B cell (primary cell): ENCODE data around the gene TBX3. TPM values are rescaled to one million over a fixed set of nuclear protein-coding genes. Genes with fewer than 3 reads are reported as not detected.

Experiments used
- ATAC-seq: fragments of 200-7000 bp; cut with Tn5 transposase; one replicate; pipeline ENCODE4 v1.10.0; 2021; ENCODE audit warnings: low read depth, mild to moderate bottlenecking, moderate number of reproducible peaks, moderate library complexity
- CTCF ChIA-PET: fragments of 350-600 bp; sonication (Branson Sonifier 250); formaldehyde crosslinking; loops from one replicate; lab custom pipeline; 2021; ENCODE audit warnings: antibody characterized with exemption, inconsistent platforms; lab: Charles Lee
- POLR2A ChIA-PET: fragments of 350-600 bp; sonication (Branson Sonifier 250); formaldehyde crosslinking; loops from one replicate; lab custom pipeline; 2021; ENCODE audit warnings: antibody characterized with exemption; lab: Charles Lee
- DNase-seq: peaks from one replicate; pipeline ENCODE4 v3.0.0; 2013
- H2AFZ ChIP-seq: 2 replicates; pipeline ENCODE4 v1.6.1; 2012; ENCODE audit warnings: mild to moderate bottlenecking, low read depth, low read length; ENCODE audit not compliant: insufficient read depth, poor library complexity, severe bottlenecking
- H3K27ac ChIP-seq, 2 donors: 1 replicate in 1 of 2; 2 replicates in 1 of 2; pipeline ENCODE4 v1.5.1; 2012 to 2013; ENCODE audit warnings: low read length in 2 of 2, mild to moderate bottlenecking in 2 of 2, moderate library complexity in 1 of 2
- H3K27me3 ChIP-seq, 4 experiments: fragments of 200-600 bp in 1 of 4; sonication (generic) in 1 of 4; replicated peaks in 1 of 4; 1 replicate in 2 of 4; 2 replicates in 2 of 4; pipeline versions ENCODE4 v1.6.1 to v1.7.0; 2013 to 2016; ENCODE audit warnings: low read length in 3 of 4, mild to moderate bottlenecking in 2 of 4, mixed read lengths in 1 of 4, moderate library complexity in 1 of 4; ENCODE audit not compliant: insufficient read depth in 4 of 4, control insufficient read depth in 3 of 4; ENCODE audit errors: control extremely low read depth in 1 of 4
- H3K36me3 ChIP-seq, 2 experiments: replicated peaks in 1 of 2; 1 replicate in 1 of 2; 2 replicates in 1 of 2; pipeline versions ENCODE4 v1.6.1 to v1.7.1; 2013; ENCODE audit warnings: low read length in 1 of 2; ENCODE audit not compliant: insufficient read depth in 2 of 2, control insufficient read depth in 1 of 2; ENCODE audit errors: control extremely low read depth in 1 of 2, extremely low read depth in 1 of 2
- H3K4me1 ChIP-seq, 2 donors: fragments of 200-600 bp in 1 of 2; sonication (generic) in 1 of 2; 1 replicate in 1 of 2; 2 replicates in 1 of 2; pipeline versions ENCODE4 v1.5.1 to v1.6.1; 2013 to 2017; ENCODE audit warnings: low read length in 2 of 2; ENCODE audit not compliant: control insufficient read depth in 2 of 2, insufficient read depth in 2 of 2
- H3K4me2 ChIP-seq: replicated peaks from 2 replicates; pipeline ENCODE3; 2012; ENCODE audit warnings: mild to moderate bottlenecking, low read depth, low read length; ENCODE audit not compliant: poor library complexity, severe bottlenecking
- H3K4me3 ChIP-seq, 5 experiments: fragments of 200-600 bp in 1 of 5; sonication (generic) in 1 of 5; 1 replicate in 3 of 5; 2 replicates in 2 of 5; pipeline versions ENCODE4 v1.5.1 to v1.7.0; 2011 to 2016; ENCODE audit warnings: low read length in 4 of 5, mild to moderate bottlenecking in 4 of 5, low read depth in 2 of 5, control low read depth in 1 of 5, moderate library complexity in 1 of 5; ENCODE audit not compliant: insufficient read depth in 1 of 5; ENCODE audit errors: control extremely low read depth in 1 of 5, extremely low read depth in 1 of 5
- H3K79me2 ChIP-seq: fragments of 200-600 bp; sonication (generic); one replicate; pipeline ENCODE4 v1.6.0; 2016; ENCODE audit warnings: low read length; ENCODE audit not compliant: control insufficient read depth, insufficient read depth
- H3K9ac ChIP-seq: fragments of 200-600 bp; sonication (generic); 2 replicates; pipeline ENCODE4 v1.6.1; 2017; ENCODE audit warnings: mild to moderate bottlenecking, low read length, moderate library complexity
- H3K9me3 ChIP-seq, 3 donors: one replicate each; pipeline versions ENCODE4 v1.6.1 to v1.7.1; 2013; ENCODE audit warnings: low read length in 2 of 3; ENCODE audit not compliant: control insufficient read depth in 2 of 3, insufficient read depth in 1 of 3; ENCODE audit errors: control extremely low read depth in 1 of 3
- H4K20me1 ChIP-seq: 2 replicates; pipeline ENCODE4 v1.6.0; 2012; ENCODE audit warnings: mild to moderate bottlenecking, low read length; ENCODE audit not compliant: insufficient read depth, control insufficient read depth, poor library complexity, severe bottlenecking
- H3K27ac Mint-ChIP-seq: one replicate; pipeline ENCODE4 v1.8.0; 2021; ENCODE audit warnings: mixed read lengths
- H3K27me3 Mint-ChIP-seq: one replicate; pipeline ENCODE4 v1.8.0; 2021; ENCODE audit warnings: mixed read lengths
- H3K4me1 Mint-ChIP-seq: one replicate; pipeline ENCODE4 v1.8.0; 2021; ENCODE audit warnings: mixed read lengths
- H3K4me3 Mint-ChIP-seq: one replicate; pipeline ENCODE4 v1.8.0; 2021; ENCODE audit warnings: mixed read lengths
- H3K9me3 Mint-ChIP-seq: one replicate; pipeline ENCODE4 v1.8.0; 2022; ENCODE audit warnings: mixed read lengths; ENCODE audit not compliant: insufficient read depth
- EZH2 ChIP-seq: IDR thresholded peaks from 2 replicates; pipeline ENCODE4 v1.6.1; 2012; ENCODE audit warnings: borderline replicate concordance, low read depth, mild to moderate bottlenecking, moderate library complexity, low read length; ENCODE audit not compliant: insufficient read depth, poor library complexity, severe bottlenecking
- WGBS: methylation state at CpG from one replicate; pipeline ENCODE4 v1.1.5; 2013; ENCODE audit warnings: missing lambda C conversion rate; ENCODE audit not compliant: insufficient coverage; 5-methylcytosine and 5-hydroxymethylcytosine counted together
- intact Hi-C: fragments of 100-400 bp; cut with micrococcal nuclease; formaldehyde crosslinking; loops from one replicate; pipeline ENCODE4 v1.10.0; 2022
- polyA plus RNA-seq: library from polyadenylated mRNA; depleted of rRNA; stranded (reverse); fragments of >200 nt; gene quantifications from 2 replicates; pipeline ENCODE4 v1.2.3, GENCODE V29; 2012
- total RNA-seq, 2 donors: library from RNA; stranded (reverse); fragments of 120-200 nt in 1 of 2; gene quantifications; 1 replicate in 1 of 2; 2 replicates in 1 of 2; pipeline versions ENCODE4 v1.2.3 to v1.2.4, GENCODE V29; 2013 to 2022
- TF ChIP-seq, protein P1 (sequence below): fragments of 200-600 bp; IDR thresholded peaks from one replicate; pipeline ENCODE4 v1.8.0; 2022; ENCODE audit warnings: antibody characterized with exemption, mild to moderate bottlenecking

Gene TBX3
- total and polyA plus RNA-seq, 2 donors (not counting 1 experiment from before 2014, with no cell fraction given), result not detected

DNA sequence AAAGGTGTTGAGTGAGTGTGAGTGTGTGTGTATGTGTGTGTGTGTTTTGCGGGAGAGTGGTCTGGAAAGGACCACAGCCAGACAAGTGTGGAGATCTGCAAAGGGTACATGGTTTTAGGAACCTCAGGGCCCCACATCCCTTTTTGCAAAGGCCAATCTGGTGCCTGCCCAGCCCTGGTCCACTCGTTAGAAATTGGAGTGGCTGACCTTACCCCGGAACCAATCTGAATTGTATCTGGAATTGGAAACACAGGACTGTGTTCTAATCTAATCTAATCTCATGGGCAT, 11.3 kb upstream of the TBX3 start:
- Mint-ChIP-seq H3K9me3 (no peaks in the 10 kb centered on the region), H3K4me3 (no peak overlapping the region), H3K27ac (no peak overlapping the region), H3K4me1 (peaks cover 2% of the 10 kb centered on the region), H3K27me3 (peaks cover 77% of the 10 kb centered on the region)
- DNase-seq (no peak), ATAC-seq (no peak)
- no peaks in the 10 kb centered on the region for H3K36me3 ChIP-seq
- no peaks in the 10 kb centered on the region for H4K20me1 ChIP-seq
- H3K79me2 ChIP-seq, result no peaks in the 10 kb centered on the region
- WGBS, result 19% methylated on average over 2 of the region's 3 CpGs
- H2AFZ ChIP-seq, result no peak overlapping the region
- peaks cover 0 to under 1% of the 10 kb centered on the region in 2 donors for H3K4me1 ChIP-seq
- H3K9me3 ChIP-seq, result peaks cover 0 to 32% (median 0%) of the 10 kb centered on the region in 3 donors
- intact Hi-C loops, result no loop called here
- H3K4me2 ChIP-seq, result no peak overlapping the region
- POLR2A ChIA-PET, result no interaction called here
- H3K27ac ChIP-seq, result no peak overlapping the region
- TF ChIP-seq EZH2, result no peak
- TF ChIP-seq, protein P1, sequence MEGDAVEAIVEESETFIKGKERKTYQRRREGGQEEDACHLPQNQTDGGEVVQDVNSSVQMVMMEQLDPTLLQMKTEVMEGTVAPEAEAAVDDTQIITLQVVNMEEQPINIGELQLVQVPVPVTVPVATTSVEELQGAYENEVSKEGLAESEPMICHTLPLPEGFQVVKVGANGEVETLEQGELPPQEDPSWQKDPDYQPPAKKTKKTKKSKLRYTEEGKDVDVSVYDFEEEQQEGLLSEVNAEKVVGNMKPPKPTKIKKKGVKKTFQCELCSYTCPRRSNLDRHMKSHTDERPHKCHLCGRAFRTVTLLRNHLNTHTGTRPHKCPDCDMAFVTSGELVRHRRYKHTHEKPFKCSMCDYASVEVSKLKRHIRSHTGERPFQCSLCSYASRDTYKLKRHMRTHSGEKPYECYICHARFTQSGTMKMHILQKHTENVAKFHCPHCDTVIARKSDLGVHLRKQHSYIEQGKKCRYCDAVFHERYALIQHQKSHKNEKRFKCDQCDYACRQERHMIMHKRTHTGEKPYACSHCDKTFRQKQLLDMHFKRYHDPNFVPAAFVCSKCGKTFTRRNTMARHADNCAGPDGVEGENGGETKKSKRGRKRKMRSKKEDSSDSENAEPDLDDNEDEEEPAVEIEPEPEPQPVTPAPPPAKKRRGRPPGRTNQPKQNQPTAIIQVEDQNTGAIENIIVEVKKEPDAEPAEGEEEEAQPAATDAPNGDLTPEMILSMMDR, result no peak
- H3K9ac ChIP-seq, result no peak overlapping the region
- CTCF ChIA-PET, result no interaction called here
- no peak overlapping the region for H3K4me3 ChIP-seq
- H3K27me3 ChIP-seq, result peaks cover 0 to 77% (median 42%) of the 10 kb centered on the region in 4 experiments

DNA sequence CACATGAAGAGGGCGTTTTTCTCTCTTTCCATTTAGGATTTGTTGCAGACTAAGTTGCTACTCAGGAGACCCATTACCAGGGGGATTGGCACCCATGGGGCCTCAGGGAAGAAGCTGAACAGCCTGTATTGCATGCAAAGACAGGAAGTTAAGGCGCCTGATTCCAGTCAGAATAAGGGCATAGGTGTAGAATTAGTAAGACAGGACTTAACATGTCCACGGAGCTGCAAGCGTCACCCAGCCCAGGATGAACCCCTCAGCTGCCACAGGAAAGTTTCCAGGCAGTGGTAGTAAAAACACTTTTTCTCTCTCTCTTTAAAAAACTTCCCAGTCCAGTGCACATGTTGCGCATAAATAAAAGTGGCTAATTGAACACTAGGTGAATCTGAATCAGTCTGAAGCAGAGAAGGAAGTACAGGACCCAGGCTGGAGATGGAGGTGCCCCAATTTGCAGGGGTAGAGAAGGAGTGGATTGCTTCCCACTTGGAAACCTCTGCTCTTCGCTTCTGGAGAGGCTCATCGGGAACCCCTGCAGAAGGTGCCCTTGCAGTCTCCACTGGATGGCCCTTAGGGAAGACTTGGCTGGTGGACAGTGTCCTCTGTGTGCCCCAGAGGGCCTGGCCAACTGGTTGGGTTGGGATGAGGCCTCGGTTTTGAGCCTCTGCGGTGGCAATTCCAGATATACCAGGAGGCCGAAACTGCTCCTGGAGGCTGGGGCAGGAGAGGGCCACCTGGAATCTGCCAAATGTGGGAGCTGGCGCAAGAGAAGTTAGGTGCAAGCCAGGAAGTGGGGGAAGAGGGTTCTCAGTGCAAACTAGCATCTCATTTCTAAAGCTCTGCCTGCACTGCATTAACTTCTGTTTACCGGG, 10.7 kb upstream of the TBX3 start:
- DNase-seq (no peak), ATAC-seq (no peak)
- no peak overlapping the region for H3K4me3 ChIP-seq
- ChIA-PET CTCF (no interaction called here), POLR2A (no interaction called here)
- 24% methylated on average over 9 of the region's 12 CpGs for WGBS
- no peaks in the 10 kb centered on the region for H3K36me3 ChIP-seq
- peaks cover 0 to 28% (median 0%) of the 10 kb centered on the region in 3 donors for H3K9me3 ChIP-seq
- TF ChIP-seq, protein P1, result no peak
- no peak for TF ChIP-seq EZH2
- no peaks in the 10 kb centered on the region for H3K9me3 Mint-ChIP-seq
- no peak overlapping the region for H3K4me3 Mint-ChIP-seq
- peaks cover 2% of the 10 kb centered on the region for H3K4me1 Mint-ChIP-seq
- intact Hi-C loops, result no loop called here
- H3K4me1 ChIP-seq, result no peaks in the 10 kb centered on the region
- peaks cover 77% of the 10 kb centered on the region for H3K27me3 Mint-ChIP-seq
- H4K20me1 ChIP-seq, result no peaks in the 10 kb centered on the region
- H3K27ac ChIP-seq, result no peak overlapping the region
- H2AFZ ChIP-seq, result no peak overlapping the region
- no peak overlapping the region for H3K27ac Mint-ChIP-seq
- H3K27me3 ChIP-seq, result peaks cover 0 to 73% (median 41%) of the 10 kb centered on the region in 4 experiments
- no peak overlapping the region for H3K9ac ChIP-seq
- no peak overlapping the region for H3K4me2 ChIP-seq
- no peaks in the 10 kb centered on the region for H3K79me2 ChIP-seq
